ENCODE results near the gene SPDYE4.

- TF ChIP-seq CTCF (IDR thresholded peaks at IDR 0.05; ENCODE audit: low read depth, low read length), result no peak
- TF ChIP-seq EZH2phosphoT487 (IDR thresholded peaks at IDR 0.05; ENCODE audit: low read depth), result no peak
Measured at GRCh38 chr17:8793649-8794048, 35.3 kb upstream of the SPDYE4 start.
